ENCODE measurements around the gene SLAIN2. TPM values are rescaled to one million over a fixed set of nuclear protein-coding genes. Genes with fewer than 3 reads are reported as not detected.

SLAIN2 gene
- total and polyA plus RNA-seq, 7 donors = 25.6 to 167 (median 95.9) TPM

- intact Hi-C loops (cut with DNase I) = no loop called here
- H3K27ac ChIP-seq = no peak overlapping the region
- H3K36me3 ChIP-seq = peaks cover 0 to 18% (median 2%) of the 10 kb centered on the region in 4 donors
- no peaks in the 10 kb centered on the region for H3K27me3 ChIP-seq
- no peak for DNase-seq
- no peaks in the 10 kb centered on the region for H3K9me3 ChIP-seq
- no peaks in the 10 kb centered on the region for H3K4me1 ChIP-seq
- H3K4me3 ChIP-seq = no peak overlapping the region
- TF ChIP-seq CTCF (IDR thresholded peaks at IDR 0.05) (no peak), EP300 (IDR thresholded peaks at IDR 0.05) (no peak), POLR2A (IDR thresholded peaks at IDR 0.05) (no peak), POLR2AphosphoS5 (IDR thresholded peaks at IDR 0.05) (no peak)
- WGBS, 2 donors = 92 to 96% methylated on average over 7 of the region's 7 CpGs
Observed at GRCh38 chr4:48410812-48411211, 69.5 kb downstream of the SLAIN2 start.

GRCh38 chr4:48420144-48420543 lies 78.8 kb downstream of the SLAIN2 start:
- Histone ChIP-seq H3K4me3 (no peak overlapping the region), H3K9me3 (no peaks in the 10 kb centered on the region), H3K27me3 (no peaks in the 10 kb centered on the region), H3K4me1 (no peaks in the 10 kb centered on the region), H3K36me3 (peaks cover 0 to 41% (median 15%) of the 10 kb centered on the region in 4 donors), H3K27ac (no peak overlapping the region)
- WGBS, 2 donors = 95% methylated on average over 6 of the region's 6 CpGs
- no peak for TF ChIP-seq EP300 (IDR thresholded peaks at IDR 0.05)
- no peak for TF ChIP-seq POLR2A (IDR thresholded peaks at IDR 0.05)
- no peak for TF ChIP-seq CTCF (IDR thresholded peaks at IDR 0.05)
- no peak for TF ChIP-seq POLR2AphosphoS5 (IDR thresholded peaks at IDR 0.05)
- intact Hi-C loops (cut with DNase I) = no loop called here
- no peak for DNase-seq

- Histone ChIP-seq H3K27me3 (no peaks in the 10 kb centered on the region), H3K27ac (no peak overlapping the region), H3K36me3 (peaks cover 0 to 41% (median 15%) of the 10 kb centered on the region in 4 donors), H3K4me3 (no peak overlapping the region), H3K9me3 (no peaks in the 10 kb centered on the region), H3K4me1 (no peaks in the 10 kb centered on the region)
- no peak for TF ChIP-seq CTCF (IDR thresholded peaks at IDR 0.05)
- TF ChIP-seq EP300 (IDR thresholded peaks at IDR 0.05) = no peak
- no peak for TF ChIP-seq POLR2A (IDR thresholded peaks at IDR 0.05)
- no peak for TF ChIP-seq POLR2AphosphoS5 (IDR thresholded peaks at IDR 0.05)
- no peak for DNase-seq
- 97 to 100% methylated on average over 2 of the region's 2 CpGs for WGBS, 2 donors
- intact Hi-C loops (cut with DNase I) = no loop called here
Observed at GRCh38 chr4:48421101-48421500, 79.8 kb downstream of the SLAIN2 start.

- WGBS, 2 donors = 90 to 93% methylated on average over 2 of the region's 2 CpGs
- no peak overlapping the region for H3K4me3 ChIP-seq
- TF ChIP-seq POLR2A (IDR thresholded peaks at IDR 0.05) (no peak), CTCF (IDR thresholded peaks at IDR 0.05) (no peak), POLR2AphosphoS5 (IDR thresholded peaks at IDR 0.05) (no peak), EP300 (IDR thresholded peaks at IDR 0.05) (no peak)
- H3K36me3 ChIP-seq = peaks cover 0 to 20% (median 0%) of the 10 kb centered on the region in 4 donors
- intact Hi-C loops (cut with DNase I) = no loop called here
- H3K4me1 ChIP-seq = no peaks in the 10 kb centered on the region
- H3K9me3 ChIP-seq = no peaks in the 10 kb centered on the region
- no peak overlapping the region for H3K27ac ChIP-seq
- no peaks in the 10 kb centered on the region for H3K27me3 ChIP-seq
- DNase-seq = no peak
Observed at GRCh38 chr4:48428926-48429325, 87.6 kb downstream of the SLAIN2 start.
